WTC11 (cell line): ENCODE data around the gene CHPF. TPM values are rescaled to one million over a fixed set of nuclear protein-coding genes. Genes with fewer than 3 reads are reported as not detected.

ENCODE experiments used
- ATAC-seq: fragments of 200-7000 bp; cut with Tn5 transposase; 2 replicates; pipeline ENCODE4 v1.10.0; 2021; ENCODE audit warnings: mild to moderate bottlenecking, moderate library complexity
- CTCF ChIA-PET: fragments of 300-600 bp; sonication (Branson Sonifier 250); formaldehyde crosslinking; loops from one replicate; lab custom pipeline; 2021; ENCODE audit warnings: antibody characterized with exemption; lab: Charles Lee
- POLR2A ChIA-PET: fragments of 350-600 bp; sonication (Branson Sonifier 250); formaldehyde crosslinking; loops from one replicate; lab custom pipeline; 2021; ENCODE audit warnings: antibody characterized with exemption; lab: Charles Lee
- DNase-seq: peaks from one replicate; pipeline ENCODE4 v3.0.0; 2021; ENCODE audit warnings: low spot score
- H3K27ac Mint-ChIP-seq: 2 replicates; pipeline ENCODE4 v1.8.0; 2021; ENCODE audit warnings: mixed read lengths
- H3K27me3 Mint-ChIP-seq: 2 replicates; pipeline ENCODE4 v1.8.0; 2021; ENCODE audit warnings: low read depth, mild to moderate bottlenecking, moderate library complexity, mixed read lengths
- H3K36me3 Mint-ChIP-seq: 2 replicates; pipeline ENCODE4 v1.8.0; 2021; ENCODE audit warnings: mixed read lengths
- H3K4me1 Mint-ChIP-seq: 2 replicates; pipeline ENCODE4 v1.8.0; 2022; ENCODE audit warnings: mixed read lengths
- H3K4me3 Mint-ChIP-seq: 2 replicates; pipeline ENCODE4 v1.8.0; 2021; ENCODE audit warnings: mild to moderate bottlenecking, moderate library complexity, mixed read lengths
- H3K9me3 Mint-ChIP-seq: 2 replicates; pipeline ENCODE4 v1.8.0; 2021; ENCODE audit warnings: mixed read lengths
- ATF6 ChIP-seq: sonication (generic); formaldehyde crosslinking; IDR thresholded peaks from 2 replicates; pipeline ENCODE4 v1.8.1; 2023; ENCODE audit warnings: mild to moderate bottlenecking, missing genetic modification reagents
- EMX1 ChIP-seq: fragments of 250-450 bp; sonication (Bioruptor Pico); IDR thresholded peaks from 2 replicates; pipeline ENCODE4 v1.8.0; 2021; ENCODE audit warnings: mild to moderate bottlenecking
- JUN ChIP-seq: sonication (generic); formaldehyde crosslinking; IDR thresholded peaks from 2 replicates; pipeline ENCODE4 v1.8.0; 2023; ENCODE audit warnings: mild to moderate bottlenecking, missing genetic modification reagents
- SMAD4 ChIP-seq: sonication (generic); formaldehyde crosslinking; IDR thresholded peaks from 2 replicates; pipeline ENCODE4 v1.8.0; 2022; ENCODE audit warnings: mild to moderate bottlenecking, missing genetic modification reagents
- TEAD4 ChIP-seq: sonication (generic); formaldehyde crosslinking; IDR thresholded peaks from 2 replicates; pipeline ENCODE4 v1.8.0; 2022; ENCODE audit warnings: mild to moderate bottlenecking, missing genetic modification reagents
- ZBTB21 ChIP-seq: sonication (generic); formaldehyde crosslinking; IDR thresholded peaks from 2 replicates; pipeline ENCODE4 v1.8.1; 2023; ENCODE audit warnings: mild to moderate bottlenecking, missing genetic modification reagents, borderline replicate concordance
- ZNF263 ChIP-seq: sonication (generic); formaldehyde crosslinking; IDR thresholded peaks from 2 replicates; pipeline ENCODE4 v1.8.1; 2022; ENCODE audit warnings: low read depth, mild to moderate bottlenecking, moderate library complexity, missing genetic modification reagents
- ZNF423 ChIP-seq: fragments of 250-450 bp; sonication (Bioruptor Pico); IDR thresholded peaks from 2 replicates; pipeline ENCODE4 v2.1.2; 2022; ENCODE audit warnings: mild to moderate bottlenecking, moderate library complexity
- ZNF671 ChIP-seq: fragments of 250-450 bp; sonication (Bioruptor Pico); IDR thresholded peaks from 2 replicates; pipeline ENCODE4 v1.8.0; 2021; ENCODE audit warnings: mild to moderate bottlenecking
- total RNA-seq: library from RNA; stranded (reverse); gene quantifications from 3 replicates; pipeline ENCODE4 v1.2.3, GENCODE V29; 2021
- TF ChIP-seq, protein P1 (sequence below): fragments of 200-600 bp; IDR thresholded peaks from 2 replicates; pipeline ENCODE4 v1.8.0; 2022; ENCODE audit warnings: antibody characterized with exemption
- TF ChIP-seq, protein P2 (sequence below): fragments of 250-450 bp; sonication (Bioruptor Pico); IDR thresholded peaks from 2 replicates; pipeline ENCODE4 v2.1.2; 2022; ENCODE audit warnings: mild to moderate bottlenecking, moderate library complexity
- TF ChIP-seq, protein P3 (sequence below): fragments of 250-450 bp; sonication (Bioruptor Pico); IDR thresholded peaks from 2 replicates; pipeline ENCODE4 v1.9.0; 2021; ENCODE audit warnings: moderate library complexity, mild to moderate bottlenecking, inconsistent platforms, borderline replicate concordance
- TF ChIP-seq, protein P4 (sequence below): sonication (generic); formaldehyde crosslinking; IDR thresholded peaks from 2 replicates; pipeline ENCODE4 v1.8.0; 2022; ENCODE audit warnings: mild to moderate bottlenecking, missing genetic modification reagents
- TF ChIP-seq, protein P5 (sequence below): sonication (generic); formaldehyde crosslinking; IDR thresholded peaks from 2 replicates; pipeline ENCODE4 v1.8.1; 2023; ENCODE audit warnings: mild to moderate bottlenecking, moderate library complexity, missing genetic modification reagents

The CHPF gene
- total RNA-seq, 1 experiment from 2014 or later, result 97.0 TPM

GRCh38 chr2:219523031-219523671 is 20.5 kb downstream of the CHPF start:
- Mint-ChIP-seq H3K9me3 (no peaks in the 10 kb centered on the region), H3K4me1 (peaks cover 64% of the 10 kb centered on the region), H3K36me3 (no peaks in the 10 kb centered on the region), H3K4me3 (peak overlapping the region; percentile 71), H3K27me3 (peaks cover 31% of the 10 kb centered on the region), H3K27ac (no peak overlapping the region)
- TF ChIP-seq EMX1 (CRISPR knock-in tag) (no peak), JUN (CRISPR knock-in tag) (no peak), ZNF263 (CRISPR knock-in tag) (no peak), SMAD4 (CRISPR knock-in tag) (no peak), ZBTB21 (no peak), ATF6 (no peak), TEAD4 (no peak), ZNF671 (CRISPR knock-in tag) (no peak), ZNF423 (CRISPR knock-in tag) (peak; percentile 93)
- TF ChIP-seq, protein P1, sequence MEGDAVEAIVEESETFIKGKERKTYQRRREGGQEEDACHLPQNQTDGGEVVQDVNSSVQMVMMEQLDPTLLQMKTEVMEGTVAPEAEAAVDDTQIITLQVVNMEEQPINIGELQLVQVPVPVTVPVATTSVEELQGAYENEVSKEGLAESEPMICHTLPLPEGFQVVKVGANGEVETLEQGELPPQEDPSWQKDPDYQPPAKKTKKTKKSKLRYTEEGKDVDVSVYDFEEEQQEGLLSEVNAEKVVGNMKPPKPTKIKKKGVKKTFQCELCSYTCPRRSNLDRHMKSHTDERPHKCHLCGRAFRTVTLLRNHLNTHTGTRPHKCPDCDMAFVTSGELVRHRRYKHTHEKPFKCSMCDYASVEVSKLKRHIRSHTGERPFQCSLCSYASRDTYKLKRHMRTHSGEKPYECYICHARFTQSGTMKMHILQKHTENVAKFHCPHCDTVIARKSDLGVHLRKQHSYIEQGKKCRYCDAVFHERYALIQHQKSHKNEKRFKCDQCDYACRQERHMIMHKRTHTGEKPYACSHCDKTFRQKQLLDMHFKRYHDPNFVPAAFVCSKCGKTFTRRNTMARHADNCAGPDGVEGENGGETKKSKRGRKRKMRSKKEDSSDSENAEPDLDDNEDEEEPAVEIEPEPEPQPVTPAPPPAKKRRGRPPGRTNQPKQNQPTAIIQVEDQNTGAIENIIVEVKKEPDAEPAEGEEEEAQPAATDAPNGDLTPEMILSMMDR, result 0 out of 2 replicates have a peak, but pooled peaks have one; percentile 43
- TF ChIP-seq, protein P2, sequence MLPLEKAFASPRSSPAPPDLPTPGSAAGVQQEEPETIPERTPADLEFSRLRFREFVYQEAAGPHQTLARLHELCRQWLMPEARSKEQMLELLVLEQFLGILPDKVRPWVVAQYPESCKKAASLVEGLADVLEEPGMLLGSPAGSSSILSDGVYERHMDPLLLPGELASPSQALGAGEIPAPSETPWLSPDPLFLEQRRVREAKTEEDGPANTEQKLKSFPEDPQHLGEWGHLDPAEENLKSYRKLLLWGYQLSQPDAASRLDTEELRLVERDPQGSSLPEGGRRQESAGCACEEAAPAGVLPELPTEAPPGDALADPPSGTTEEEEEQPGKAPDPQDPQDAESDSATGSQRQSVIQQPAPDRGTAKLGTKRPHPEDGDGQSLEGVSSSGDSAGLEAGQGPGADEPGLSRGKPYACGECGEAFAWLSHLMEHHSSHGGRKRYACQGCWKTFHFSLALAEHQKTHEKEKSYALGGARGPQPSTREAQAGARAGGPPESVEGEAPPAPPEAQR, result 0 out of 2 replicates have a peak, but pooled peaks have one; percentile 11
- TF ChIP-seq, protein P3, sequence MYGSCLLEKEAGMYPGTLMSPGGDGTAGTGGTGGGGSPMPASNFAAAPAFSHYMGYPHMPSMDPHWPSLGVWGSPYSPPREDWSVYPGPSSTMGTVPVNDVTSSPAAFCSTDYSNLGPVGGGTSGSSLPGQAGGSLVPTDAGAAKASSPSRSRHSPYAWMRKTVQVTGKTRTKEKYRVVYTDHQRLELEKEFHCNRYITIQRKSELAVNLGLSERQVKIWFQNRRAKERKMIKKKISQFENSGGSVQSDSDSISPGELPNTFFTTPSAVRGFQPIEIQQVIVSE (CRISPR knock-in tag), result no peak
- TF ChIP-seq, protein P4, sequence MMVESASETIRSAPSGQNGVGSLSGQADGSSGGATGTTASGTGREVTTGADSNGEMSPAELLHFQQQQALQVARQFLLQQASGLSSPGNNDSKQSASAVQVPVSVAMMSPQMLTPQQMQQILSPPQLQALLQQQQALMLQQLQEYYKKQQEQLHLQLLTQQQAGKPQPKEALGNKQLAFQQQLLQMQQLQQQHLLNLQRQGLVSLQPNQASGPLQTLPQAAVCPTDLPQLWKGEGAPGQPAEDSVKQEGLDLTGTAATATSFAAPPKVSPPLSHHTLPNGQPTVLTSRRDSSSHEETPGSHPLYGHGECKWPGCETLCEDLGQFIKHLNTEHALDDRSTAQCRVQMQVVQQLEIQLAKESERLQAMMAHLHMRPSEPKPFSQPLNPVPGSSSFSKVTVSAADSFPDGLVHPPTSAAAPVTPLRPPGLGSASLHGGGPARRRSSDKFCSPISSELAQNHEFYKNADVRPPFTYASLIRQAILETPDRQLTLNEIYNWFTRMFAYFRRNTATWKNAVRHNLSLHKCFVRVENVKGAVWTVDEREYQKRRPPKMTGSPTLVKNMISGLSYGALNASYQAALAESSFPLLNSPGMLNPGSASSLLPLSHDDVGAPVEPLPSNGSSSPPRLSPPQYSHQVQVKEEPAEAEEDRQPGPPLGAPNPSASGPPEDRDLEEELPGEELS (CRISPR knock-in tag), result no peak
- TF ChIP-seq, protein P5, sequence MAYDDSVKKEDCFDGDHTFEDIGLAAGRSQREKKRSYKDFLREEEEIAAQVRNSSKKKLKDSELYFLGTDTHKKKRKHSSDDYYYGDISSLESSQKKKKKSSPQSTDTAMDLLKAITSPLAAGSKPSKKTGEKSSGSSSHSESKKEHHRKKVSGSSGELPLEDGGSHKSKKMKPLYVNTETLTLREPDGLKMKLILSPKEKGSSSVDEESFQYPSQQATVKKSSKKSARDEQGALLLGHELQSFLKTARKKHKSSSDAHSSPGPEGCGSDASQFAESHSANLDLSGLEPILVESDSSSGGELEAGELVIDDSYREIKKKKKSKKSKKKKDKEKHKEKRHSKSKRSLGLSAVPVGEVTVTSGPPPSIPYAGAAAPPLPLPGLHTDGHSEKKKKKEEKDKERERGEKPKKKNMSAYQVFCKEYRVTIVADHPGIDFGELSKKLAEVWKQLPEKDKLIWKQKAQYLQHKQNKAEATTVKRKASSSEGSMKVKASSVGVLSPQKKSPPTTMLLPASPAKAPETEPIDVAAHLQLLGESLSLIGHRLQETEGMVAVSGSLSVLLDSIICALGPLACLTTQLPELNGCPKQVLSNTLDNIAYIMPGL (CRISPR knock-in tag), result 0 out of 2 replicates have a peak, but pooled peaks have one; percentile 21
- ChIA-PET CTCF (interaction anchor here (0.6 to 41.3 kb wide), 29 partner anchors 8 to 652 kb away, joined by 3 to 2316 read pairs (median 5); partner anchors contain the start of genes ASIC4, DNPEP, GMPPA and SPEG), POLR2A (interaction anchor here (1.2 kb wide), 1 partner anchor 30 kb away, joined by 3 read pairs; no protein-coding TSS in a partner anchor)
- ATAC-seq (peak; percentile 12), DNase-seq (peak; percentile 56)
